T1000 (cell line): ENCODE measurements around the gene ZBTB45.
A peak's percentile ranks its signal among the peaks of the same experiment; 100 is the strongest.

ENCODE experiments used
- DNase-seq: peaks from one replicate; lab custom pipeline; 2025; ENCODE audit warnings: mixed read lengths; lab: John Stamatoyannopoulos, UW

ZBTB45 gene

GRCh38 chr19:58519355-58520256 is at the start of gene ZBTB45:
ZBTB45 (minus strand) TSS chr19:58519810; CDS start chr19:58517673, 2,137 bp downstream.
- peak; percentile 87 for DNase-seq

GRCh38 chr19:58568453-58569130 is 49.0 kb upstream of the ZBTB45 start:
- DNase-seq = no peak

GRCh38 chr19:58566989-58567388 is 47.4 kb upstream of the ZBTB45 start:
- DNase-seq = no peak

GRCh38 chr19:58563823-58564222 is 44.2 kb upstream of the ZBTB45 start:
- DNase-seq = no peak

- no peak for DNase-seq
Observed at GRCh38 chr19:58563034-58563573, 43.5 kb upstream of the ZBTB45 start.

GRCh38 chr19:58562122-58563033 is 42.8 kb upstream of the ZBTB45 start:
- no peak for DNase-seq

- no peak for DNase-seq
Observed at GRCh38 chr19:58561373-58562121, 41.9 kb upstream of the ZBTB45 start.

- DNase-seq = no peak
Observed at GRCh38 chr19:58560921-58561320, 41.3 kb upstream of the ZBTB45 start.

GRCh38 chr19:58560007-58560887 is 40.6 kb upstream of the ZBTB45 start:
- no peak for DNase-seq

- DNase-seq = no peak
Observed at GRCh38 chr19:58559275-58560006, 39.8 kb upstream of the ZBTB45 start.

- DNase-seq = no peak
Observed at GRCh38 chr19:58558623-58559274, 39.1 kb upstream of the ZBTB45 start.

GRCh38 chr19:58558066-58558622 is 38.5 kb upstream of the ZBTB45 start, which contains the start of gene UBE2M:
UBE2M (minus strand) TSS chr19:58558611; CDS start chr19:58558381, 230 bp downstream.
- no peak for DNase-seq

GRCh38 chr19:58557221-58558065 is 37.8 kb upstream of the ZBTB45 start:
- DNase-seq = no peak

GRCh38 chr19:58556622-58557220 is 37.1 kb upstream of the ZBTB45 start:
- no peak for DNase-seq

GRCh38 chr19:58555920-58556621 is 36.5 kb upstream of the ZBTB45 start:
- no peak for DNase-seq

GRCh38 chr19:58555369-58555885 is 35.8 kb upstream of the ZBTB45 start:
- DNase-seq = no peak
